ENCODE results near the gene TICAM2.

Gene TICAM2

DNA sequence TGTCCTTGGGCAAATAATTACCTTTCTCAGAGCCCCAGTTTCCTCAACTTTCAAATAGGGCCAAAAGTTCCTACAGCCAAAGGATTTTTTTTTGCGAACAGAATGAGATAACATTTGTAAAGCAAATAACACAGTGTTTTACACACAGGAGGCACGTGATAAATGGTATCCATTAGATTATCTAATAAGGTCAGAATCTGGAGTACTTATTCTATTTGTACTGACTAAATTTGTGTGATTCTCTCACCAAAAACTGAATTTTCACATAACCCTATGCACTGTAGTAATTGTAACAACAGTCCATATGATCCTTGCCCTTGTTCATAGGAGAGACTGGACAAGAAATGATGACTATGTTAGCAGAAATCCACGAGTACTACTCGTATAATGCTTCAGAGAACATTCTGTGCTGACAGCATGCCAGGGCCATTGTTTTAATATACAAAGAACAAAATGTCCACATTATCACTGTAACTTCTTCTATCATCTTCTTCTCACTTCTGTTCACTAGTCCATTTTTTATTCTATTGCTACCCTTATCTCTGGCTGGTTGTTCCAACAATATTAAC is 43.8 kb downstream of the TICAM2 start:
- no peak for ATAC-seq
- TF ChIP-seq, protein P1, sequence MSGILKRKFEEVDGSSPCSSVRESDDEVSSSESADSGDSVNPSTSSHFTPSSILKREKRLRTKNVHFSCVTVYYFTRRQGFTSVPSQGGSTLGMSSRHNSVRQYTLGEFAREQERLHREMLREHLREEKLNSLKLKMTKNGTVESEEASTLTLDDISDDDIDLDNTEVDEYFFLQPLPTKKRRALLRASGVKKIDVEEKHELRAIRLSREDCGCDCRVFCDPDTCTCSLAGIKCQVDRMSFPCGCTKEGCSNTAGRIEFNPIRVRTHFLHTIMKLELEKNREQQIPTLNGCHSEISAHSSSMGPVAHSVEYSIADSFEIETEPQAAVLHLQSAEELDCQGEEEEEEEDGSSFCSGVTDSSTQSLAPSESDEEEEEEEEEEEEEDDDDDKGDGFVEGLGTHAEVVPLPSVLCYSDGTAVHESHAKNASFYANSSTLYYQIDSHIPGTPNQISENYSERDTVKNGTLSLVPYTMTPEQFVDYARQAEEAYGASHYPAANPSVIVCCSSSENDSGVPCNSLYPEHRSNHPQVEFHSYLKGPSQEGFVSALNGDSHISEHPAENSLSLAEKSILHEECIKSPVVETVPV (CRISPR knock-in tag; IDR thresholded peaks at IDR 0.05), result no peak
- TF ChIP-seq, protein P2, sequence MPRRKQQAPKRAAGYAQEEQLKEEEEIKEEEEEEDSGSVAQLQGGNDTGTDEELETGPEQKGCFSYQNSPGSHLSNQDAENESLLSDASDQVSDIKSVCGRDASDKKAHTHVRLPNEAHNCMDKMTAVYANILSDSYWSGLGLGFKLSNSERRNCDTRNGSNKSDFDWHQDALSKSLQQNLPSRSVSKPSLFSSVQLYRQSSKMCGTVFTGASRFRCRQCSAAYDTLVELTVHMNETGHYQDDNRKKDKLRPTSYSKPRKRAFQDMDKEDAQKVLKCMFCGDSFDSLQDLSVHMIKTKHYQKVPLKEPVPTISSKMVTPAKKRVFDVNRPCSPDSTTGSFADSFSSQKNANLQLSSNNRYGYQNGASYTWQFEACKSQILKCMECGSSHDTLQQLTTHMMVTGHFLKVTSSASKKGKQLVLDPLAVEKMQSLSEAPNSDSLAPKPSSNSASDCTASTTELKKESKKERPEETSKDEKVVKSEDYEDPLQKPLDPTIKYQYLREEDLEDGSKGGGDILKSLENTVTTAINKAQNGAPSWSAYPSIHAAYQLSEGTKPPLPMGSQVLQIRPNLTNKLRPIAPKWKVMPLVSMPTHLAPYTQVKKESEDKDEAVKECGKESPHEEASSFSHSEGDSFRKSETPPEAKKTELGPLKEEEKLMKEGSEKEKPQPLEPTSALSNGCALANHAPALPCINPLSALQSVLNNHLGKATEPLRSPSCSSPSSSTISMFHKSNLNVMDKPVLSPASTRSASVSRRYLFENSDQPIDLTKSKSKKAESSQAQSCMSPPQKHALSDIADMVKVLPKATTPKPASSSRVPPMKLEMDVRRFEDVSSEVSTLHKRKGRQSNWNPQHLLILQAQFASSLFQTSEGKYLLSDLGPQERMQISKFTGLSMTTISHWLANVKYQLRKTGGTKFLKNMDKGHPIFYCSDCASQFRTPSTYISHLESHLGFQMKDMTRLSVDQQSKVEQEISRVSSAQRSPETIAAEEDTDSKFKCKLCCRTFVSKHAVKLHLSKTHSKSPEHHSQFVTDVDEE (CRISPR knock-in tag; IDR thresholded peaks at IDR 0.05), result no peak
- TF ChIP-seq ZNF70 (CRISPR knock-in tag; IDR thresholded peaks at IDR 0.05), result no peak
- no peak for TF ChIP-seq ZFP30 (CRISPR knock-in tag; IDR thresholded peaks at IDR 0.05)
- no peak for TF ChIP-seq ZC3H10 (CRISPR knock-in tag; IDR thresholded peaks at IDR 0.05)
- no peak for TF ChIP-seq OSR1 (CRISPR knock-in tag; IDR thresholded peaks at IDR 0.05)

DNA sequence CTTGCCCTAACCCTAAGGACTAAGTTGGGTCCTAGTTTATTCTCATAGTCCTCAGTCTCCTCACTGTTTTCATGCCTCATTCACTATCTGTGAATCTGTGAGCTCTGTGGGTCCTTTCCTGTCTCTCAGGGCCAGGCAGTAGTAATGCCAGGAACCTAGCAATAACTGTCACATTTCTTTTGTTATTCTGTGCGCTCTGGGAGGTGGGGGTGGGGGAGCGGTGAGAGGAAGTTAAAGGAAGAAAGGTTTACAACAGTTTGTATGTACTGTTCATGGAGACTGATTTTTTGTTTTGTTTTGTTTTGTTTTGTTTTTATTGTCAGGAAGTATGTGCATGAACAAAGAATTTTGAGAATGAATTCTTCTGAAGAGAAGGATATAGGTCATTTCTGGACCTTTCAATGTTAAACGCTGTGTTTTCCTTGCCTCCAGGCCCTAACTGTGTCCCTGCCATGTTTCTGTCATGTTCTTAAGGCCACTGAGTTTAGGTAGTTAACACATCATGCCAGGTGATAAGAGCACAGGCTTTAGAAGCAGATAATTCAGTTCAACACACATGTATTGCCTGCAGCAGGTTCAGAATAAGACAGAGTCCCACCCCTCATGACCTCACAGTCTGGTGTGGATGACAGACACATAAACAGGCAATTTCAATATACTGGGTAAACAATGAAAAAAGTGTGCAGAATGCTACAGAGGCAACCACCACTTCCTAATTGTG is 44.5 kb downstream of the TICAM2 start:
- no peak for TF ChIP-seq ZFP3 (CRISPR knock-in tag; IDR thresholded peaks at IDR 0.05)
- no peak for TF ChIP-seq BACH2 (CRISPR knock-in tag; IDR thresholded peaks at IDR 0.05; ENCODE audit: borderline replicate concordance)
- TF ChIP-seq, protein P3, sequence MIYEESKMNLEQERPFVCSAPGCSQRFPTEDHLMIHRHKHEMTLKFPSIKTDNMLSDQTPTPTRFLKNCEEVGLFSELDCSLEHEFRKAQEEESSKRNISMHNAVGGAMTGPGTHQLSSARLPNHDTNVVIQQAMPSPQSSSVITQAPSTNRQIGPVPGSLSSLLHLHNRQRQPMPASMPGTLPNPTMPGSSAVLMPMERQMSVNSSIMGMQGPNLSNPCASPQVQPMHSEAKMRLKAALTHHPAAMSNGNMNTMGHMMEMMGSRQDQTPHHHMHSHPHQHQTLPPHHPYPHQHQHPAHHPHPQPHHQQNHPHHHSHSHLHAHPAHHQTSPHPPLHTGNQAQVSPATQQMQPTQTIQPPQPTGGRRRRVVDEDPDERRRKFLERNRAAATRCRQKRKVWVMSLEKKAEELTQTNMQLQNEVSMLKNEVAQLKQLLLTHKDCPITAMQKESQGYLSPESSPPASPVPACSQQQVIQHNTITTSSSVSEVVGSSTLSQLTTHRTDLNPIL (CRISPR knock-in tag; IDR thresholded peaks at IDR 0.05; ENCODE audit: low read depth), result no peak
- TF ChIP-seq TOX (CRISPR knock-in tag; IDR thresholded peaks at IDR 0.05; ENCODE audit: borderline replicate concordance), result no peak
- TF ChIP-seq, protein P4, sequence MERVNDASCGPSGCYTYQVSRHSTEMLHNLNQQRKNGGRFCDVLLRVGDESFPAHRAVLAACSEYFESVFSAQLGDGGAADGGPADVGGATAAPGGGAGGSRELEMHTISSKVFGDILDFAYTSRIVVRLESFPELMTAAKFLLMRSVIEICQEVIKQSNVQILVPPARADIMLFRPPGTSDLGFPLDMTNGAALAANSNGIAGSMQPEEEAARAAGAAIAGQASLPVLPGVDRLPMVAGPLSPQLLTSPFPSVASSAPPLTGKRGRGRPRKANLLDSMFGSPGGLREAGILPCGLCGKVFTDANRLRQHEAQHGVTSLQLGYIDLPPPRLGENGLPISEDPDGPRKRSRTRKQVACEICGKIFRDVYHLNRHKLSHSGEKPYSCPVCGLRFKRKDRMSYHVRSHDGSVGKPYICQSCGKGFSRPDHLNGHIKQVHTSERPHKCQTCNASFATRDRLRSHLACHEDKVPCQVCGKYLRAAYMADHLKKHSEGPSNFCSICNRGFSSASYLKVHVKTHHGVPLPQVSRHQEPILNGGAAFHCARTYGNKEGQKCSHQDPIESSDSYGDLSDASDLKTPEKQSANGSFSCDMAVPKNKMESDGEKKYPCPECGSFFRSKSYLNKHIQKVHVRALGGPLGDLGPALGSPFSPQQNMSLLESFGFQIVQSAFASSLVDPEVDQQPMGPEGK (CRISPR knock-in tag; IDR thresholded peaks at IDR 0.05; ENCODE audit: borderline replicate concordance), result no peak
- no peak for TF ChIP-seq GLIS3 (CRISPR knock-in tag; IDR thresholded peaks at IDR 0.05)
- no peak for TF ChIP-seq ARNTL (CRISPR knock-in tag; IDR thresholded peaks at IDR 0.05; ENCODE audit: borderline replicate concordance, low read depth)
- TF ChIP-seq, protein P2 (CRISPR knock-in tag; IDR thresholded peaks at IDR 0.05), result no peak
- ATAC-seq, result no peak; the same call in 2 of the 3 replicates

DNA sequence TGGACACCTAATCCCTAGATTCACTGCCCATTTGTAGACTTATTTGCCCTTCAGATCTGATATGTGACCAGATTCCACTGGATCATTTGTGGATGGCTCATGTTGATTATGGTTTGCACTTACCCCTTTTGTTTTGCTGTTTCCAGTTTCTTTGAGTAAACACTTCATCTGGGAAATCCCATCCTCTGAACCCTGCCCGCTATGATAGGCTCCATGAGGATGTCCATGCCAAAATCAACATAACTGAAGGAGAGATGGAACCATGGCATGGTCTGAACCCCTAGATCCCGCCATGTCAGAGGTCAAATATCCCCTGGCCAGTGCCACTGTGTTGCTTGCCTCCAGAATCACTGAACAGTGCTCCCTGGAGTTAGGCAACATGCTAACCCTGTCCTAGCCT is 46.0 kb downstream of the TICAM2 start:
- ATAC-seq, result no peak
- TF ChIP-seq, protein P5, sequence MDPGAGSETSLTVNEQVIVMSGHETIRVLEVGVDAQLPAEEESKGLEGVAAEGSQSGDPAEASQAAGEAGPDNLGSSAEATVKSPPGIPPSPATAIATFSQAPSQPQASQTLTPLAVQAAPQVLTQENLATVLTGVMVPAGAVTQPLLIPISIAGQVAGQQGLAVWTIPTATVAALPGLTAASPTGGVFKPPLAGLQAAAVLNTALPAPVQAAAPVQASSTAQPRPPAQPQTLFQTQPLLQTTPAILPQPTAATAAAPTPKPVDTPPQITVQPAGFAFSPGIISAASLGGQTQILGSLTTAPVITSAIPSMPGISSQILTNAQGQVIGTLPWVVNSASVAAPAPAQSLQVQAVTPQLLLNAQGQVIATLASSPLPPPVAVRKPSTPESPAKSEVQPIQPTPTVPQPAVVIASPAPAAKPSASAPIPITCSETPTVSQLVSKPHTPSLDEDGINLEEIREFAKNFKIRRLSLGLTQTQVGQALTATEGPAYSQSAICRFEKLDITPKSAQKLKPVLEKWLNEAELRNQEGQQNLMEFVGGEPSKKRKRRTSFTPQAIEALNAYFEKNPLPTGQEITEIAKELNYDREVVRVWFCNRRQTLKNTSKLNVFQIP (CRISPR knock-in tag; IDR thresholded peaks at IDR 0.05; ENCODE audit: borderline replicate concordance, low read depth), result no peak
- TF ChIP-seq CSDC2 (CRISPR knock-in tag; IDR thresholded peaks at IDR 0.05), result no peak
- no peak for TF ChIP-seq GLIS3 (CRISPR knock-in tag; IDR thresholded peaks at IDR 0.05)
- TF ChIP-seq, protein P1 (CRISPR knock-in tag; IDR thresholded peaks at IDR 0.05), result no peak
- no peak for TF ChIP-seq BACH2 (CRISPR knock-in tag; IDR thresholded peaks at IDR 0.05; ENCODE audit: borderline replicate concordance)
- TF ChIP-seq RARB (CRISPR knock-in tag; IDR thresholded peaks at IDR 0.05), result no peak
- no peak for TF ChIP-seq OSR1 (CRISPR knock-in tag; IDR thresholded peaks at IDR 0.05)
- TF ChIP-seq ZC3H10 (CRISPR knock-in tag; IDR thresholded peaks at IDR 0.05), result no peak
- no peak for TF ChIP-seq TCF4 (CRISPR knock-in tag; IDR thresholded peaks at IDR 0.05; ENCODE audit: borderline replicate concordance)
- no peak for TF ChIP-seq ARNTL (CRISPR knock-in tag; IDR thresholded peaks at IDR 0.05; ENCODE audit: borderline replicate concordance, low read depth)
- TF ChIP-seq, protein P4 (CRISPR knock-in tag; IDR thresholded peaks at IDR 0.05; ENCODE audit: borderline replicate concordance), result no peak
- TF ChIP-seq ZFP3 (CRISPR knock-in tag; IDR thresholded peaks at IDR 0.05), result no peak
- TF ChIP-seq ISL1 (CRISPR knock-in tag; IDR thresholded peaks at IDR 0.05), result no peak

Measured in SK-N-SH treated with all-trans-retinoic acid at 6 μM for 48 hours (cell line).